Tibial nerve (tissue), 4 donors: Measurements from ENCODE around the gene CDH13. TPM values are rescaled to one million over a fixed set of nuclear protein-coding genes. Genes with fewer than 3 reads are reported as not detected.
A peak's percentile ranks its signal among the peaks of the same experiment; 100 is the strongest.

Source experiments
- DNase-seq, 2 donors: peaks; one replicate each; pipeline ENCODE4 v3.0.0-alpha.2; 2019; ENCODE audit warnings: low spot score in 2 of 2
- H3K27ac ChIP-seq, 4 donors: fragments of 200-600 bp; sonication (generic) in 3 of 4; one replicate each; pipeline ENCODE4 v1.5.1; 2017 to 2019; ENCODE audit warnings: mild to moderate bottlenecking in 1 of 4
- H3K27me3 ChIP-seq, 2 donors: fragments of 200-600 bp; sonication (generic) in 1 of 2; one replicate each; pipeline versions ENCODE4 v1.5.1 to v1.6.0; 2017 to 2019
- H3K36me3 ChIP-seq, 3 donors: fragments of 200-600 bp; sonication (generic); one replicate each; pipeline ENCODE4 v1.5.1; 2018 to 2019
- H3K4me1 ChIP-seq, 4 donors: fragments of 200-600 bp; sonication (generic) in 3 of 4; one replicate each; pipeline ENCODE4 v1.5.1; 2017 to 2019
- H3K4me3 ChIP-seq, 4 donors: fragments of 200-600 bp; sonication (generic) in 3 of 4; one replicate each; pipeline ENCODE4 v1.5.1; 2017 to 2019; ENCODE audit warnings: mild to moderate bottlenecking in 1 of 4, moderate library complexity in 1 of 4
- H3K9me3 ChIP-seq, 4 donors: fragments of 200-600 bp; sonication (generic) in 3 of 4; one replicate each; pipeline ENCODE4 v1.5.1; 2017 to 2019
- CTCF ChIP-seq, 5 experiments: fragments of 200-600 bp in 3 of 5; fragments of 450-650 bp in 2 of 5; sonication (generic) in 3 of 5; IDR thresholded peaks; one replicate each; pipeline ENCODE4 v1.5.1; 2016 to 2019; ENCODE audit warnings: antibody characterized with exemption in 5 of 5, mild to moderate bottlenecking in 3 of 5, moderate library complexity in 2 of 5
- EP300 ChIP-seq, 2 donors: sonication (generic); formaldehyde crosslinking; IDR thresholded peaks; one replicate each; pipeline ENCODE4 v1.6.1; 2017; ENCODE audit warnings: antibody characterized with exemption in 2 of 2, mild to moderate bottlenecking in 1 of 2
- POLR2A ChIP-seq, 2 donors: fragments of 450-650 bp; IDR thresholded peaks; one replicate each; pipeline ENCODE4 v1.6.1; 2017; ENCODE audit warnings: antibody characterized with exemption in 2 of 2, mild to moderate bottlenecking in 2 of 2, moderate library complexity in 2 of 2
- WGBS, 2 donors: methylation state at CpG; one replicate each; pipeline ENCODE4 v1.1.5; 2018; 5-methylcytosine and 5-hydroxymethylcytosine counted together
- total RNA-seq, 4 donors: library from RNA; depleted of rRNA; stranded (reverse); fragments of >200 nt; gene quantifications; one replicate each; pipeline ENCODE4 v1.1.0, GENCODE V29; 2016

The CDH13 gene
- total RNA-seq, 4 donors from 2014 or later = 4.1 to 14.4 (median 5.8) TPM

GRCh38 chr16:83723901-83724300 is 1097.1 kb downstream of the CDH13 start:
- Histone ChIP-seq H3K9me3 (no peaks in the 10 kb centered on the region), H3K4me1 (no peaks in the 10 kb centered on the region), H3K27ac (no peak overlapping the region), H3K27me3 (no peaks in the 10 kb centered on the region), H3K4me3 (no peak overlapping the region), H3K36me3 (no peaks in the 10 kb centered on the region)
- TF ChIP-seq CTCF (IDR thresholded peaks at IDR 0.05) = no peak
- no peak for TF ChIP-seq EP300 (IDR thresholded peaks at IDR 0.05)
- no peak for TF ChIP-seq POLR2A (IDR thresholded peaks at IDR 0.05)
- 81 to 86% methylated on average over 2 of the region's 2 CpGs for WGBS, 2 donors
- no peak for DNase-seq

- 86 to 91% methylated on average over 2 of the region's 2 CpGs for WGBS, 2 donors
- Histone ChIP-seq H3K4me3 (no peak overlapping the region), H3K36me3 (no peaks in the 10 kb centered on the region), H3K27ac (no peak overlapping the region), H3K9me3 (no peaks in the 10 kb centered on the region), H3K27me3 (no peaks in the 10 kb centered on the region), H3K4me1 (no peaks in the 10 kb centered on the region)
- DNase-seq = no peak
- TF ChIP-seq EP300 (IDR thresholded peaks at IDR 0.05) = no peak
- no peak for TF ChIP-seq POLR2A (IDR thresholded peaks at IDR 0.05)
- TF ChIP-seq CTCF (IDR thresholded peaks at IDR 0.05) = no peak
Measured at GRCh38 chr16:83724585-83724984, 1097.8 kb downstream of the CDH13 start.

- 80% methylated on average over 6 to 9 of the region's 9 CpGs for WGBS, 2 donors
- Histone ChIP-seq H3K4me1 (no peaks in the 10 kb centered on the region), H3K9me3 (no peaks in the 10 kb centered on the region), H3K27ac (no peak overlapping the region), H3K27me3 (no peaks in the 10 kb centered on the region), H3K4me3 (no peak overlapping the region), H3K36me3 (no peaks in the 10 kb centered on the region)
- DNase-seq = no peak
- TF ChIP-seq EP300 (IDR thresholded peaks at IDR 0.05) (no peak), CTCF (IDR thresholded peaks at IDR 0.05) (no peak), POLR2A (IDR thresholded peaks at IDR 0.05) (no peak)
Measured at GRCh38 chr16:83725313-83725712, 1098.5 kb downstream of the CDH13 start.

- H3K27me3 ChIP-seq = no peaks in the 10 kb centered on the region
- no peak overlapping the region for H3K4me3 ChIP-seq
- no peak overlapping the region for H3K27ac ChIP-seq
- no peaks in the 10 kb centered on the region for H3K9me3 ChIP-seq
- no peak for DNase-seq
- WGBS, 2 donors = 53 to 73% methylated on average over 10 of the region's 10 CpGs
- H3K36me3 ChIP-seq = no peaks in the 10 kb centered on the region
- peak in 1 of 2 donors; percentile 26 for TF ChIP-seq EP300 (IDR thresholded peaks at IDR 0.05)
- TF ChIP-seq CTCF (IDR thresholded peaks at IDR 0.05) = no peak
- H3K4me1 ChIP-seq = no peaks in the 10 kb centered on the region
Measured at GRCh38 chr16:83727018-83727417, 1100.2 kb downstream of the CDH13 start.

- no peak for TF ChIP-seq EP300 (IDR thresholded peaks at IDR 0.05)
- TF ChIP-seq POLR2A (IDR thresholded peaks at IDR 0.05) = no peak
- no peak for TF ChIP-seq CTCF (IDR thresholded peaks at IDR 0.05)
- 80 to 81% methylated on average over 18 of the region's 18 CpGs for WGBS, 2 donors
- Histone ChIP-seq H3K36me3 (no peaks in the 10 kb centered on the region), H3K27me3 (no peaks in the 10 kb centered on the region), H3K27ac (no peak overlapping the region), H3K9me3 (no peaks in the 10 kb centered on the region), H3K4me3 (no peak overlapping the region), H3K4me1 (no peaks in the 10 kb centered on the region)
- no peak for DNase-seq
Measured at GRCh38 chr16:83727751-83728352, 1101.1 kb downstream of the CDH13 start.
